ENCODE data around the gene PIP5KL1. TPM values are rescaled to one million over a fixed set of nuclear protein-coding genes. Genes with fewer than 3 reads are reported as not detected.

Gene PIP5KL1
- total RNA-seq, 1 experiment from 2014 or later: 0.17 TPM

DNA sequence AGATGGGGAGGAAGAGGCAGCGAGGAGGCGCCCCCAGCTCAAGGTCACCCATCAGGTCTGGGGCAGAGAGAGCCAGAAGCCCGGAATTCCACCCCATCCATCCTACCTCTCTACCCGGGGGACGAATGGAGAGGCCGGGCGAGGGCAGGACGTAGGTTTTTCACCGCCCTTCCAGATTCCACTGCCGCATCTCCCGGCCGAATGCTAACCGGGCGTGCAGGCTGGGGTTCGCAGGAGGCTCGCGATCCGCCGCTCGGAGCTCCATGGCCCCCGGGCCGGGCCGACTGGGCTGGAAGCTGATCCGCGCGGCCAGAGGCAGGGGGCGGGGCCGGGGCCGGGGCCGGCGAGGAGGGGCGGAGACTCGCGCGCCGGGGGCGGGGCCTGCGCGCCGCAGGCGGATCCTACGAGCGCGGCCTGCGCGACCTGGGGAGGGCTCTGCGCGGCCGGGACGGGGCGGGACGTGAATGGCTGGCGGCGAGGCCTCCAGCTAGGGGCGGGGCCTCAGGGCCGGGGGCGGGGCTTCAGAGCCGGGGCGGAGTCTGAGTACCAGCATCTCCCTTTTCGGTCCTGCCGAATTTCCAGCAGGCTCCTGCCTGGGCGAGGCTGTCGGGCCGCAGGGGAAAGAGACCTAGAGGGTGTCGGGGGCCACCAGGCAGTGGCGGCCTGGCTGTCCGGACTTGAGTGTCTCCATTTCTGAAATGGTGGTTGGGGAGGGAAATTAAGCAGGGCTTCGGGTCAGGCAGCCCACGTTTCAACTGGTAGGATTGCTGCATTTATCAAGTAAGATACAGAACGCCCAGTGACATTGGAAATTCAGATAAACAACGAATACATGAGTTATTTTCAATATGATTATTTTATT, 13.6 kb downstream of the PIP5KL1 start, which contains the start of gene ST6GALNAC4:
ST6GALNAC4 (minus strand) TSS at position 322 of the 862 bp plus-strand sequence. CDS start 622 bp downstream, outside the sequence.
- Mint-ChIP-seq H3K4me3 (ENCODE audit: low read depth, unreplicated experiment) (peak within 1 kb of the TSS; percentile 65), H3K27ac (ENCODE audit: unreplicated experiment) (no peak within 1 kb of the TSS), H3K4me1 (ENCODE audit: low read depth, unreplicated experiment) (peaks cover 13% of the 10 kb centered on the region), H3K36me3 (ENCODE audit: insufficient read depth, unreplicated experiment) (peaks cover 13% of the 10 kb centered on the region), H3K27me3 (ENCODE audit: unreplicated experiment) (no peaks in the 10 kb centered on the region), H3K9me3 (ENCODE audit: low read depth, unreplicated experiment) (no peaks in the 10 kb centered on the region)
- peak; percentile 91 for DNase-seq
- TF ChIP-seq, protein P1, sequence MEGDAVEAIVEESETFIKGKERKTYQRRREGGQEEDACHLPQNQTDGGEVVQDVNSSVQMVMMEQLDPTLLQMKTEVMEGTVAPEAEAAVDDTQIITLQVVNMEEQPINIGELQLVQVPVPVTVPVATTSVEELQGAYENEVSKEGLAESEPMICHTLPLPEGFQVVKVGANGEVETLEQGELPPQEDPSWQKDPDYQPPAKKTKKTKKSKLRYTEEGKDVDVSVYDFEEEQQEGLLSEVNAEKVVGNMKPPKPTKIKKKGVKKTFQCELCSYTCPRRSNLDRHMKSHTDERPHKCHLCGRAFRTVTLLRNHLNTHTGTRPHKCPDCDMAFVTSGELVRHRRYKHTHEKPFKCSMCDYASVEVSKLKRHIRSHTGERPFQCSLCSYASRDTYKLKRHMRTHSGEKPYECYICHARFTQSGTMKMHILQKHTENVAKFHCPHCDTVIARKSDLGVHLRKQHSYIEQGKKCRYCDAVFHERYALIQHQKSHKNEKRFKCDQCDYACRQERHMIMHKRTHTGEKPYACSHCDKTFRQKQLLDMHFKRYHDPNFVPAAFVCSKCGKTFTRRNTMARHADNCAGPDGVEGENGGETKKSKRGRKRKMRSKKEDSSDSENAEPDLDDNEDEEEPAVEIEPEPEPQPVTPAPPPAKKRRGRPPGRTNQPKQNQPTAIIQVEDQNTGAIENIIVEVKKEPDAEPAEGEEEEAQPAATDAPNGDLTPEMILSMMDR (IDR thresholded peaks at IDR 0.05; ENCODE audit: unreplicated experiment): no peak
- CTCF ChIA-PET: interaction anchor here (0.6 to 1.6 kb wide), 5 partner anchors 89 to 1902 kb away, joined by 3 to 10 read pairs (median 3); partner anchors contain the start of genes CDK9 and TOR2A
- no TSS peak for BruUV-seq (replicated peaks)
- intact Hi-C loops (cut with micrococcal nuclease; ENCODE audit: unreplicated experiment): no loop called here

DNA sequence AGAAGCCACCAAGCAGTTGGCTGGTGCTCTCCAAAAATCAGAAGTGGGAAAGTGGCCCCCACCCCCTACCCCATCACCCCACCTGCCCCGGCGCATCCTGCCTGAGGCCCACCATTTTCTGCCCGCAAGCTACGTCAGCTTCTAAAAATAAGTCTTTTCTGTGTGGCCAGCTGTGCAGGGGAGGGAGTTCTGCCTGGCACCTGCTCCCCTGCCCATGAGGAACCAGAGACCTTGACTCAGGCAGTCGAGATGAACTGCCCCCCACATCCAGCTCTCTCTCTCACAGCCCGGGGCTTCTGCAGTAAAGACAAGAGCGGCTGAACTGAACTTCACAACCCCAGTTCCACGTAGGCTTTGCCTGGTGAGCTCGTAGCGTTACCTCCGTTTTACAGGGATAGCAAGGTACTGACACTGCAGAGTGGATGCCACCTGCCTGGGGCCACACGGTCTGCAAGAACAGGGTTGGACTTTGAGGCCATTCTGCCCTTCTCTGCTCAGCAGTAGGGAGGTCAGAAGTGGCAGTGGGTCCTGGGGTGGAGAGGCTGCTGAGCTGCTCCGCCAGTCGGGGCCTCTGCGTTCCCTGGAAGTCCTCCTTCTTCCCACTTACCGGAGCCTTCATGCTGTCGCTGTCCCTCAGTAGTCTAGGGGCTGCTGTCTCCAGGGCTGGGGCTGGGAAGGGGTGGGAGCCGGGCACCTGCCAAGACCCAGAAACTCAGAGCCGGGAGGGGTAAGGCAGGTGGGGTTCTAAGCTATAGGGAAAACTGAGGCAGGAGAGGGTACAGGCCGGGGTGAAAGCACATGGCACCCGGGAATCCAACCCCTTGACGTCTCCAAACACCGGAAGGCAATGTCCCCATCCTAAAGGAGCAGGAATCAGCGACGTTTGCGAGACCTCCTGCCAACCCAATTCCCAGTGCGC, 14.5 kb downstream of the PIP5KL1 start:
- no peaks in the 10 kb centered on the region for H3K27me3 Mint-ChIP-seq (ENCODE audit: unreplicated experiment)
- CTCF ChIA-PET: interaction anchor here (0.6 to 1.6 kb wide), 4 partner anchors 14 to 181 kb away, joined by 3 to 10 read pairs (median 4); partner anchors contain the start of genes CDK9 and TOR2A
- BruUV-seq (replicated peaks): no TSS peak
- H3K36me3 Mint-ChIP-seq (ENCODE audit: insufficient read depth, unreplicated experiment): peaks cover 9% of the 10 kb centered on the region
- TF ChIP-seq, protein P1 (IDR thresholded peaks at IDR 0.05; ENCODE audit: unreplicated experiment): no peak
- no peak overlapping the region for H3K27ac Mint-ChIP-seq (ENCODE audit: unreplicated experiment)
- intact Hi-C loops (cut with micrococcal nuclease; ENCODE audit: unreplicated experiment): no loop called here
- H3K9me3 Mint-ChIP-seq (ENCODE audit: low read depth, unreplicated experiment): no peaks in the 10 kb centered on the region
- DNase-seq: no peak
- H3K4me3 Mint-ChIP-seq (ENCODE audit: low read depth, unreplicated experiment): peak overlapping the region; percentile 65
- H3K4me1 Mint-ChIP-seq (ENCODE audit: low read depth, unreplicated experiment): peaks cover 13% of the 10 kb centered on the region

DNA sequence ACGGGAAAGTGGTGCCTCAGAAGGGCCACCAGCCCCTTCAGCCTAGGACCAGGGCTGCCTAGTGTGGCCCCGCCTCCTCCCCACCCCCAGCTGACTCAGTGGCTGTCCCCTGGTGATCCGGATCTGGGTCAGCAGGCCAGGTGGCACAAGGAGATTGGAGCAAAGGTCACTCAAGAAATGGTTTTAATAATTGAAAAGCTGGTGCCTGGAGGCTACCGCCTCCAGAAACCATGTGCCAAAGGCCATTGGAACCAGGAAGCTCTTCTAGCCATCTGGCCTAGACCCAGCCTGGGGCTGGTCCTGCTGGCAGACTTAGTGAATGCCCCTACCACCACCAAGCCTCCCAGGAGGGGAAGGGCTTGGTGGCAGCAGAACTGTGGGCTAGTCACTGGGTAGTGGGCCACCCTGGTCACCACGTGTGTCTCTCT, 15.2 kb downstream of the PIP5KL1 start:
- peaks cover 14% of the 10 kb centered on the region for H3K36me3 Mint-ChIP-seq (ENCODE audit: insufficient read depth, unreplicated experiment)
- TF ChIP-seq, protein P1 (IDR thresholded peaks at IDR 0.05; ENCODE audit: unreplicated experiment): no peak
- CTCF ChIA-PET: interaction anchor here (1.6 kb wide), 1 partner anchor 181 kb away, joined by 10 read pairs; the partner anchor contains the start of gene TOR2A
- no peak overlapping the region for H3K4me3 Mint-ChIP-seq (ENCODE audit: low read depth, unreplicated experiment)
- no peaks in the 10 kb centered on the region for H3K9me3 Mint-ChIP-seq (ENCODE audit: low read depth, unreplicated experiment)
- no peaks in the 10 kb centered on the region for H3K27me3 Mint-ChIP-seq (ENCODE audit: unreplicated experiment)
- peaks cover 13% of the 10 kb centered on the region for H3K4me1 Mint-ChIP-seq (ENCODE audit: low read depth, unreplicated experiment)
- no peak for DNase-seq
- no peak overlapping the region for H3K27ac Mint-ChIP-seq (ENCODE audit: unreplicated experiment)
- BruUV-seq (replicated peaks): no TSS peak
- intact Hi-C loops (cut with micrococcal nuclease; ENCODE audit: unreplicated experiment): no loop called here

DNA sequence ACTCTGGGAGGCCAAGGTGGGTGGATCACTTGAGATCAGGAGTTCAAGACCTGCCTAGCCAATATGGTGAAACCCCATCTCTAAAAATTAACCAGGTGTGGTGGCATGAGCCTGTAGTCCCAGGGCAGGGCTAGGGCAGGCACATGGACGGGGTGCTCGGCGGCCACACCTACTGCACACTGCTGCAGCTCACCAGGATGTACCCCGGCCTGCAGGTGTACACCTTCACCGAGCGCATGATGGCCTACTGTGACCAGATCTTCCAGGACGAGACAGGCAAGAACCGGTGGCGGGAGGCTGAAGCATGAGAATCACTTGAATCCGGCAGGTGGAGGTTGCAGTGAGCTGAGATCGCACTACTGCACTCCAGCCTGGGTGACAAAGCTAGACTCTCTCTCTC, 16.9 kb downstream of the PIP5KL1 start:
- H3K4me1 Mint-ChIP-seq (ENCODE audit: low read depth, unreplicated experiment): peaks cover 5% of the 10 kb centered on the region
- peaks cover 5% of the 10 kb centered on the region for H3K36me3 Mint-ChIP-seq (ENCODE audit: insufficient read depth, unreplicated experiment)
- no TSS peak for BruUV-seq (replicated peaks)
- H3K9me3 Mint-ChIP-seq (ENCODE audit: low read depth, unreplicated experiment): no peaks in the 10 kb centered on the region
- TF ChIP-seq, protein P1 (IDR thresholded peaks at IDR 0.05; ENCODE audit: unreplicated experiment): no peak
- H3K4me3 Mint-ChIP-seq (ENCODE audit: low read depth, unreplicated experiment): no peak overlapping the region
- no peaks in the 10 kb centered on the region for H3K27me3 Mint-ChIP-seq (ENCODE audit: unreplicated experiment)
- no peak for DNase-seq
- intact Hi-C loops (cut with micrococcal nuclease; ENCODE audit: unreplicated experiment): no loop called here
- CTCF ChIA-PET: no interaction called here
- no peak overlapping the region for H3K27ac Mint-ChIP-seq (ENCODE audit: unreplicated experiment)
